GM23338 (cell line): ENCODE data around the gene AP4M1. TPM values are rescaled to one million over a fixed set of nuclear protein-coding genes. Genes with fewer than 3 reads are reported as not detected.
"Not testable (repeated sequence)": the region's sequence is repeated elsewhere in the genome, so short reads cannot be mapped to it uniquely, and the experiment has no call there.

Experiments used
- ATAC-seq: fragments of 200-7000 bp; cut with Tn5 transposase; 3 replicates; pipeline ENCODE4 v1.9.1; 2020
- DNase-seq: peaks from one replicate; pipeline ENCODE4 v3.0.0-alpha.2; 2015; ENCODE audit warnings: low spot score
- H2AFZ ChIP-seq: fragments of 200-600 bp; sonication (generic); 2 replicates; pipeline ENCODE4 v1.8.0; 2016; ENCODE audit warnings: antibody characterized with exemption, mild to moderate bottlenecking, moderate library complexity
- H3F3A ChIP-seq: fragments of 200-600 bp; sonication (generic); replicated peaks from 2 replicates; pipeline ENCODE4 v1.8.0; 2017; ENCODE audit warnings: antibody characterized with exemption, mixed run types, low read depth
- H3K27ac ChIP-seq: fragments of 200-600 bp; sonication (generic); 2 replicates; pipeline ENCODE4 v1.6.1; 2016; ENCODE audit warnings: low read depth
- H3K27me3 ChIP-seq: fragments of 200-600 bp; sonication (generic); 2 replicates; pipeline ENCODE4 v1.8.0; 2016; ENCODE audit warnings: mild to moderate bottlenecking, mixed run types, moderate library complexity; ENCODE audit not compliant: insufficient read depth
- H3K36me3 ChIP-seq: fragments of 200-600 bp; sonication (generic); 2 replicates; pipeline ENCODE4 v1.8.0; 2016; ENCODE audit warnings: mild to moderate bottlenecking; ENCODE audit not compliant: insufficient read depth
- H3K4me1 ChIP-seq: fragments of 200-600 bp; sonication (generic); 2 replicates; pipeline ENCODE4 v1.8.0; 2016; ENCODE audit warnings: mild to moderate bottlenecking, moderate library complexity; ENCODE audit not compliant: insufficient read depth
- H3K4me2 ChIP-seq: fragments of 200-600 bp; sonication (generic); 2 replicates; pipeline ENCODE4 v1.7.1; 2017; ENCODE audit warnings: mixed run types
- H3K4me3 ChIP-seq: fragments of 200-600 bp; sonication (generic); 2 replicates; pipeline ENCODE4 v1.6.1; 2016; ENCODE audit warnings: mixed run types
- H3K79me2 ChIP-seq: fragments of 200-600 bp; sonication (generic); replicated peaks from 2 replicates; pipeline ENCODE4 v1.8.0; 2017; ENCODE audit warnings: mild to moderate bottlenecking; ENCODE audit not compliant: insufficient read depth
- H3K9me2 ChIP-seq: fragments of 200-600 bp; sonication (generic); 2 replicates; pipeline ENCODE4 v1.8.0; 2017; ENCODE audit not compliant: insufficient read depth
- H4K20me1 ChIP-seq: fragments of 200-600 bp; sonication (generic); replicated peaks from 2 replicates; pipeline ENCODE4 v1.8.0; 2017; ENCODE audit warnings: mild to moderate bottlenecking; ENCODE audit not compliant: insufficient read depth
- H3K27ac Mint-ChIP-seq: 2 replicates; pipeline ENCODE4 v1.8.0; 2020; ENCODE audit warnings: inconsistent platforms, mild to moderate bottlenecking, moderate library complexity, mixed read lengths
- H3K27me3 Mint-ChIP-seq: 3 replicates; pipeline ENCODE4 v1.8.0; 2022; ENCODE audit warnings: low read depth, mild to moderate bottlenecking, moderate library complexity, mixed read lengths, inconsistent platforms; ENCODE audit not compliant: insufficient read depth, poor library complexity
- H3K36me3 Mint-ChIP-seq: 3 replicates; pipeline ENCODE4 v1.8.0; 2021; ENCODE audit warnings: low read depth, mild to moderate bottlenecking, inconsistent platforms, moderate library complexity, mixed read lengths
- H3K4me1 Mint-ChIP-seq: 3 replicates; pipeline ENCODE4 v1.8.0; 2020; ENCODE audit warnings: mild to moderate bottlenecking, inconsistent platforms, mixed read lengths
- H3K4me3 Mint-ChIP-seq: 3 replicates; pipeline ENCODE4 v1.8.0; 2021; ENCODE audit warnings: moderate library complexity, mild to moderate bottlenecking, inconsistent platforms, mixed read lengths
- H3K9me3 Mint-ChIP-seq: 3 replicates; pipeline ENCODE4 v1.8.0; 2020; ENCODE audit warnings: moderate library complexity, mild to moderate bottlenecking, inconsistent platforms, mixed read lengths
- EZH2 ChIP-seq: fragments of 200-600 bp; sonication (generic); IDR thresholded peaks from one replicate; pipeline ENCODE4 v1.8.0; 2017; ENCODE audit warnings: antibody characterized with exemption, mild to moderate bottlenecking, low read depth; ENCODE audit not compliant: unreplicated experiment
- EZH2phosphoT487 ChIP-seq: fragments of 200-600 bp; sonication (generic); IDR thresholded peaks from one replicate; pipeline ENCODE4 v1.8.1; 2018; ENCODE audit warnings: antibody characterized with exemption; ENCODE audit not compliant: unreplicated experiment
- NANOG ChIP-seq: IDR thresholded peaks from 2 replicates; pipeline ENCODE4 v1.6.1; 2016; ENCODE audit warnings: antibody characterized with exemption, borderline replicate concordance
- polyA plus RNA-seq: library from polyadenylated mRNA; unstranded; fragments of >200 nt; fragmentation: Nextera tagmentation; extraction: Ambion mirVana; gene quantifications from 2 replicates; pipeline ENCODE4 v1.2.1, GENCODE V29; 2016
- total RNA-seq: library from RNA; depleted of rRNA; stranded (reverse); fragments of >200 nt; shearing (Covaris generic); gene quantifications from 2 replicates; pipeline ENCODE4 v1.2.3, GENCODE V29; 2014
- TF ChIP-seq, protein P1 (sequence below), 2 experiments: fragments of 200-600 bp in 1 of 2; sonication (generic) in 1 of 2; conservative IDR thresholded peaks; 2 replicates each; pipeline versions ENCODE4 v1.5.1 to v1.6.1; 2016 to 2017; ENCODE audit warnings: antibody characterized with exemption in 2 of 2, low read depth in 2 of 2, mild to moderate bottlenecking in 2 of 2, moderate library complexity in 1 of 2
- TF ChIP-seq, protein P2 (sequence below): fragments of 250-450 bp; sonication (Bioruptor Pico); IDR thresholded peaks from 2 replicates; pipeline ENCODE4 v1.5.0; 2020; ENCODE audit warnings: mild to moderate bottlenecking, moderate library complexity

The AP4M1 gene
- total and polyA plus RNA-seq, 2 experiments from 2014 or later: 9.5 to 13.3 TPM

DNA sequence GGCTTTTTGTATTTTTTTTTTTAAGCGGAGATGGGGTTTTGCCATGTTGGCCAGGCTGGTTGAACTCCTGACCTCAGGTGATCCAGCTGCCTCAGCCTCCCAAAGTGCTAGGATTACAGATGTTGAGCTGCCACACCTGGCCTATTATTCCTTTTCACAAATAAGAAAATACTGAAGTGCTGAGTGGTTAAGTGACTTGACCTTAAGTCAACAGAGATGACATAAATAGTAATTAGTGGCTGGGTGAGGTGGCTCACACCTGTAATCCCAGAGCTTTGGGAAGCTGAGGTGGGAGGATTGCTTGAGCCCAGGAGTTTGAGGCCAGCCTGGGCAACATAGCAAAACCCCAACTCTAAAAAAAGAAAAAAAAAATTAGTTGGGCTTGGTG is 28.8 kb downstream of the AP4M1 start:
- H3K4me1 Mint-ChIP-seq: peaks cover 11% of the 10 kb centered on the region
- DNase-seq, H4K20me1 ChIP-seq, H3K27ac Mint-ChIP-seq, H3K9me2 ChIP-seq, H3K27ac ChIP-seq, ATAC-seq, H3K4me3 Mint-ChIP-seq, H3K4me1 ChIP-seq, H3K36me3 Mint-ChIP-seq, H3K36me3 ChIP-seq, H3K79me2 ChIP-seq, H3K9me3 Mint-ChIP-seq: not testable (repeated sequence)
- H3K27me3 Mint-ChIP-seq: peaks cover 23% of the 10 kb centered on the region
- H3K4me2 ChIP-seq: peak overlapping the region; percentile 41; the same call in 1 of the 2 replicates
- peaks cover 17% of the 10 kb centered on the region for H3F3A ChIP-seq
- H2AFZ ChIP-seq: 0 out of 2 replicates have a peak overlapping the region, but pooled peaks have one; percentile 63
- H3K4me3 ChIP-seq: 0 out of 2 replicates have a peak overlapping the region, but pooled peaks have one; percentile 30
- peaks cover 21% of the 10 kb centered on the region for H3K27me3 ChIP-seq

DNA sequence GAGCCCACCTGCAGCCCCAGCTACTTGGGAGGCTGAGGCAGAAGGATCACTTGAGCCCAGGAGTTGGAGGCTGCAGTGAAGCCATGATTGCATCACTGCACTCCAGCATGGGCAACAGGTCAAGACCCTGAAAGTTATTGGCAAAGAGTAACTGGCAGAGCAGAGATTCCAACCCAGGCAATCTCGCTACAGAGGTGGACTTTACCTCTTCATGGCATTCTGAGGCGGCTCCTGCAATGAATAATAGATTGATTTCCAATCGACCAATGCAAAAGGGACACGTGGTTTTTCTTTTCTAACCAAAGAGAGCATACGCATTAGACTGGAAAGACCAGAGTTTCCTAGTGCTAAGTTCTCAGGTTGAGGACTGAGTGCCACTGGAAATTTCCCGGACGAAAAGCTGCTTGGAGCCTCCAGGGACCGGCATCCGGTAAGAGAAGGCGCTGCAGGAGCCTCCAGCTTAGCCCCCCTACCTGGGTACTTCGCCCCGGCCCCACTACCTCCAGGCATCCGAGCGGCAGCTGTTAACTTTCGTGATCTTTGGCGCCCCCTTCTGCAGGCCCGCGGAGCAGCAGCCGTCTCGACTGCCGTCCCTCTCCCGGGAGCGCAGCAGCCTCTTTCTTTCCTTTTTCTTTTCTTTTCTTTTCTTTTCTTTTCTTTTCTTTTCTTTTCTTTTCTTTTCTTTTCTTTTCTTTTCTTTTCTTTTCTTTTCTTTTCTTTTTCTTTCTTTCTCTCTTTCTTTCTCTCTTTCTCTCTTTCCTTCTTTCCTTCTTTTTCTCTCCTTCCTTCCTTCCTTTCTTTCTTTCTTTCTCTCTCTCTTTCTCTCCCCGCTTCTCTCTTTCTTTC is 29.4 kb downstream of the AP4M1 start:
- no peaks in the 10 kb centered on the region for H3K9me3 Mint-ChIP-seq
- peak overlapping the region; percentile 90 for H2AFZ ChIP-seq
- no peaks in the 10 kb centered on the region for H3K36me3 Mint-ChIP-seq
- H3K9me2 ChIP-seq: no peaks in the 10 kb centered on the region
- TF ChIP-seq, protein P1, sequence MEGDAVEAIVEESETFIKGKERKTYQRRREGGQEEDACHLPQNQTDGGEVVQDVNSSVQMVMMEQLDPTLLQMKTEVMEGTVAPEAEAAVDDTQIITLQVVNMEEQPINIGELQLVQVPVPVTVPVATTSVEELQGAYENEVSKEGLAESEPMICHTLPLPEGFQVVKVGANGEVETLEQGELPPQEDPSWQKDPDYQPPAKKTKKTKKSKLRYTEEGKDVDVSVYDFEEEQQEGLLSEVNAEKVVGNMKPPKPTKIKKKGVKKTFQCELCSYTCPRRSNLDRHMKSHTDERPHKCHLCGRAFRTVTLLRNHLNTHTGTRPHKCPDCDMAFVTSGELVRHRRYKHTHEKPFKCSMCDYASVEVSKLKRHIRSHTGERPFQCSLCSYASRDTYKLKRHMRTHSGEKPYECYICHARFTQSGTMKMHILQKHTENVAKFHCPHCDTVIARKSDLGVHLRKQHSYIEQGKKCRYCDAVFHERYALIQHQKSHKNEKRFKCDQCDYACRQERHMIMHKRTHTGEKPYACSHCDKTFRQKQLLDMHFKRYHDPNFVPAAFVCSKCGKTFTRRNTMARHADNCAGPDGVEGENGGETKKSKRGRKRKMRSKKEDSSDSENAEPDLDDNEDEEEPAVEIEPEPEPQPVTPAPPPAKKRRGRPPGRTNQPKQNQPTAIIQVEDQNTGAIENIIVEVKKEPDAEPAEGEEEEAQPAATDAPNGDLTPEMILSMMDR (conservative IDR thresholded peaks at IDR 0.05; ENCODE audit: low read depth in 2 of 2): peak; percentile 83 to 90
- no peak for TF ChIP-seq EZH2
- DNase-seq: peak; percentile 97
- H3K4me1 ChIP-seq: peaks cover 4% of the 10 kb centered on the region; the same call in 1 of the 2 replicates
- H3K79me2 ChIP-seq: peaks cover 5% of the 10 kb centered on the region; the same call in 1 of the 2 replicates
- H3K4me3 Mint-ChIP-seq: peak overlapping the region; percentile 43; the same call in 2 of the 3 replicates
- peak overlapping the region; percentile 64 for H3K4me2 ChIP-seq
- peak; percentile 44 for ATAC-seq
- H3K27ac Mint-ChIP-seq: no peak overlapping the region
- H3K27ac ChIP-seq: no peak overlapping the region
- peaks cover 13% of the 10 kb centered on the region for H3F3A ChIP-seq
- H3K36me3 ChIP-seq: no peaks in the 10 kb centered on the region
- H3K27me3 ChIP-seq: peaks cover 21% of the 10 kb centered on the region
- H3K27me3 Mint-ChIP-seq: peaks cover 23% of the 10 kb centered on the region
- no peaks in the 10 kb centered on the region for H4K20me1 ChIP-seq
- peaks cover 11% of the 10 kb centered on the region for H3K4me1 Mint-ChIP-seq
- H3K4me3 ChIP-seq: peak overlapping the region; percentile 30

DNA sequence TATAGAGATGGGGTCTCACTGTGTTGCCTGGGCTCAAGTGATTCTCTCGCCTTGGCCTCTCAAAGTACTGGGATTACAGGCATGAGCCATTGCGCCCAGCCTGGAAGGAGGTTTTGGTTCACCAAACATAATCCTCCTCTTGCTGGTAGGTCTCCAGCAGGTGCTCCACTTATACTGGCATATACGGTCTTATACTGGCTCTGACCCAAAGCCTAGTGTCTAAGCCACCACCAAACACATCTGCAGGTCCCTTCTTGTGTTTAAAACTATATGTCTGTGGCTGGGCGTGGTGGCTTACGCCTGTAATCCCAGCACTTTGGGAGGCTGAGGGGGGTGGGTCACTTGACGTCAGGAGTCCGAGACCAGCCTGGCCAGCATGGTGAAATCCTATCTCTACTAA is 30.7 kb downstream of the AP4M1 start:
- ATAC-seq (no peak), DNase-seq (no peak)
- no peaks in the 10 kb centered on the region for H3K36me3 Mint-ChIP-seq
- Histone ChIP-seq H3K79me2 (no peaks in the 10 kb centered on the region), H3K4me2 (no peak overlapping the region), H3K36me3 (no peaks in the 10 kb centered on the region), H3K27me3 (peaks cover 21% of the 10 kb centered on the region), H3K27ac (no peak overlapping the region), H3F3A (0 out of 2 replicates have a peak, but pooled peaks cover 3% of the 10 kb centered on the region), H4K20me1 (no peaks in the 10 kb centered on the region), H3K9me2 (no peaks in the 10 kb centered on the region), H3K4me3 (no peak overlapping the region), H2AFZ (no peak overlapping the region), H3K4me1 (peaks cover 4% of the 10 kb centered on the region; the same call in 1 of the 2 replicates)
- H3K4me3 Mint-ChIP-seq: no peak overlapping the region
- H3K27ac Mint-ChIP-seq: no peak overlapping the region
- H3K9me3 Mint-ChIP-seq: no peaks in the 10 kb centered on the region
- peaks cover 11% of the 10 kb centered on the region for H3K4me1 Mint-ChIP-seq
- H3K27me3 Mint-ChIP-seq: peaks cover 13% of the 10 kb centered on the region
- TF ChIP-seq EZH2 (no peak), EZH2phosphoT487 (no peak), NANOG (no peak)
- TF ChIP-seq, protein P2, sequence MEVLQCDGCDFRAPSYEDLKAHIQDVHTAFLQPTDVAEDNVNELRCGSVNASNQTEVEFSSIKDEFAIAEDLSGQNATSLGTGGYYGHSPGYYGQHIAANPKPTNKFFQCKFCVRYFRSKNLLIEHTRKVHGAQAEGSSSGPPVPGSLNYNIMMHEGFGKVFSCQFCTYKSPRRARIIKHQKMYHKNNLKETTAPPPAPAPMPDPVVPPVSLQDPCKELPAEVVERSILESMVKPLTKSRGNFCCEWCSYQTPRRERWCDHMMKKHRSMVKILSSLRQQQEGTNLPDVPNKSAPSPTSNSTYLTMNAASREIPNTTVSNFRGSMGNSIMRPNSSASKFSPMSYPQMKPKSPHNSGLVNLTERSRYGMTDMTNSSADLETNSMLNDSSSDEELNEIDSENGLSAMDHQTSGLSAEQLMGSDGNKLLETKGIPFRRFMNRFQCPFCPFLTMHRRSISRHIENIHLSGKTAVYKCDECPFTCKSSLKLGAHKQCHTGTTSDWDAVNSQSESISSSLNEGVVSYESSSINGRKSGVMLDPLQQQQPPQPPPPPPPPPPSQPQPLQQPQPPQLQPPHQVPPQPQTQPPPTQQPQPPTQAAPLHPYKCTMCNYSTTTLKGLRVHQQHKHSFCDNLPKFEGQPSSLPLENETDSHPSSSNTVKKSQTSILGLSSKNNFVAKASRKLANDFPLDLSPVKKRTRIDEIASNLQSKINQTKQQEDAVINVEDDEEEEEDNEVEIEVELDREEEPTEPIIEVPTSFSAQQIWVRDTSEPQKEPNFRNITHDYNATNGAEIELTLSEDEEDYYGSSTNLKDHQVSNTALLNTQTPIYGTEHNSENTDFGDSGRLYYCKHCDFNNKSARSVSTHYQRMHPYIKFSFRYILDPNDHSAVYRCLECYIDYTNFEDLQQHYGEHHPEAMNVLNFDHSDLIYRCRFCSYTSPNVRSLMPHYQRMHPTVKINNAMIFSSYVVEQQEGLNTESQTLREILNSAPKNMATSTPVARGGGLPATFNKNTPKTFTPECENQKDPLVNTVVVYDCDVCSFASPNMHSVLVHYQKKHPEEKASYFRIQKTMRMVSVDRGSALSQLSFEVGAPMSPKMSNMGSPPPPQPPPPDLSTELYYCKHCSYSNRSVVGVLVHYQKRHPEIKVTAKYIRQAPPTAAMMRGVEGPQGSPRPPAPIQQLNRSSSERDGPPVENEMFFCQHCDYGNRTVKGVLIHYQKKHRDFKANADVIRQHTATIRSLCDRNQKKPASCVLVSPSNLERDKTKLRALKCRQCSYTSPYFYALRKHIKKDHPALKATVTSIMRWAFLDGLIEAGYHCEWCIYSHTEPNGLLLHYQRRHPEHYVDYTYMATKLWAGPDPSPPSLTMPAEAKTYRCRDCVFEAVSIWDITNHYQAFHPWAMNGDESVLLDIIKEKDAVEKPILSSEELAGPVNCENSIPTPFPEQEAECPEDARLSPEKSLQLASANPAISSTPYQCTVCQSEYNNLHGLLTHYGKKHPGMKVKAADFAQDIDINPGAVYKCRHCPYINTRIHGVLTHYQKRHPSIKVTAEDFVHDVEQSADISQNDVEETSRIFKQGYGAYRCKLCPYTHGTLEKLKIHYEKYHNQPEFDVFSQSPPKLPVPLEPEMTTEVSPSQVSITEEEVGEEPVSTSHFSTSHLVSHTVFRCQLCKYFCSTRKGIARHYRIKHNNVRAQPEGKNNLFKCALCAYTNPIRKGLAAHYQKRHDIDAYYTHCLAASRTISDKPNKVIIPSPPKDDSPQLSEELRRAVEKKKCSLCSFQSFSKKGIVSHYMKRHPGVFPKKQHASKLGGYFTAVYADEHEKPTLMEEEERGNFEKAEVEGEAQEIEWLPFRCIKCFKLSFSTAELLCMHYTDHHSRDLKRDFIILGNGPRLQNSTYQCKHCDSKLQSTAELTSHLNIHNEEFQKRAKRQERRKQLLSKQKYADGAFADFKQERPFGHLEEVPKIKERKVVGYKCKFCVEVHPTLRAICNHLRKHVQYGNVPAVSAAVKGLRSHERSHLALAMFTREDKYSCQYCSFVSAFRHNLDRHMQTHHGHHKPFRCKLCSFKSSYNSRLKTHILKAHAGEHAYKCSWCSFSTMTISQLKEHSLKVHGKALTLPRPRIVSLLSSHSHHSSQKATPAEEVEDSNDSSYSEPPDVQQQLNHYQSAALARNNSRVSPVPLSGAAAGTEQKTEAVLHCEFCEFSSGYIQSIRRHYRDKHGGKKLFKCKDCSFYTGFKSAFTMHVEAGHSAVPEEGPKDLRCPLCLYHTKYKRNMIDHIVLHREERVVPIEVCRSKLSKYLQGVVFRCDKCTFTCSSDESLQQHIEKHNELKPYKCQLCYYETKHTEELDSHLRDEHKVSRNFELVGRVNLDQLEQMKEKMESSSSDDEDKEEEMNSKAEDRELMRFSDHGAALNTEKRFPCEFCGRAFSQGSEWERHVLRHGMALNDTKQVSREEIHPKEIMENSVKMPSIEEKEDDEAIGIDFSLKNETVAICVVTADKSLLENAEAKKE (CRISPR knock-in tag): no peak
